Right lobe of liver (tissue), 6 donors: Measurements from ENCODE around the gene PLA2G7. TPM values are rescaled to one million over a fixed set of nuclear protein-coding genes. Genes with fewer than 3 reads are reported as not detected.
"Not testable (repeated sequence)": the region's sequence is repeated elsewhere in the genome, so short reads cannot be mapped to it uniquely, and the experiment has no call there.

Experiments
- ATAC-seq, 4 donors: fragments of 200-7000 bp; cut with Tn5 transposase; one replicate each; pipeline ENCODE4 v1.9.1; 2020; ENCODE audit warnings: mild to moderate bottlenecking in 4 of 4, moderate library complexity in 4 of 4
- DNase-seq, 3 donors: peaks; one replicate each; pipeline ENCODE4 v3.0.0-alpha.2; 2020
- H3K27ac ChIP-seq, 3 donors: fragments of 200-600 bp; one replicate each; pipeline ENCODE4 v1.8.0; 2022
- H3K27me3 ChIP-seq, 2 donors: fragments of 200-600 bp; one replicate each; pipeline ENCODE4 v1.8.0; 2022
- H3K36me3 ChIP-seq, 4 donors: fragments of 200-600 bp; sonication (generic) in 1 of 4; one replicate each; pipeline versions ENCODE4 v1.5.1 to v1.8.0; 2017 to 2022; ENCODE audit warnings: control low read depth in 1 of 4
- H3K4me1 ChIP-seq, 4 donors: fragments of 200-600 bp; sonication (generic) in 1 of 4; one replicate each; pipeline versions ENCODE4 v1.5.1 to v1.8.0; 2017 to 2022; ENCODE audit warnings: control low read depth in 1 of 4
- H3K4me3 ChIP-seq, 3 donors: fragments of 200-600 bp; one replicate each; pipeline ENCODE4 v1.8.0; 2022
- H3K9me3 ChIP-seq, 4 donors: fragments of 200-600 bp; sonication (generic) in 1 of 4; one replicate each; pipeline versions ENCODE4 v1.5.1 to v1.8.0; 2017 to 2022; ENCODE audit warnings: control low read depth in 1 of 4
- CTCF ChIP-seq, 4 donors: fragments of 200-600 bp in 3 of 4; fragments of 450-650 bp in 1 of 4; IDR thresholded peaks; one replicate each; pipeline versions ENCODE4 v1.5.1 to v1.8.0; 2016 to 2022; ENCODE audit warnings: antibody characterized with exemption in 4 of 4, mild to moderate bottlenecking in 2 of 4
- POLR2A ChIP-seq: fragments of 450-650 bp; IDR thresholded peaks from one replicate; pipeline ENCODE4 v1.6.1; 2017; ENCODE audit warnings: antibody characterized with exemption, mild to moderate bottlenecking
- WGBS: methylation state at CpG from one replicate; pipeline ENCODE4 v1.1.6; 2018; ENCODE audit warnings: low coverage, low lambda C conversion rate; ENCODE audit not compliant: insufficient coverage; ENCODE audit errors: missing lambda C conversion rate; 5-methylcytosine and 5-hydroxymethylcytosine counted together
- intact Hi-C, 2 donors: fragments of 100-400 bp; cut with DNase I; formaldehyde crosslinking; loops; one replicate each; pipeline versions ENCODE4 v1.11.2 to v1.14.1; 2022
- total RNA-seq, 6 experiments: library from RNA; depleted of rRNA in 2 of 6; stranded (reverse); fragments of >200 nt in 2 of 6; fragmentation: NEBNext Ultra II Directional in 3 of 6; extraction: Animal tissue kit (Norgen Biotek cat#: 25700) in 3 of 6; gene quantifications; one replicate each; pipeline versions ENCODE4 v1.1.0 to v1.2.4, GENCODE V29; 2016 to 2023
- donor health status: DM: no; HTN: yes; CAD: no.
- donor health status: DM: no; HTN: no; CAD: no.
- donor health status: DM: no; HTN: no; CAD: no.
- donor health status: DM: no; HTN: yes; CAD: no.
- donor health status: DM: no; HTN: yes; CAD: no.

Gene PLA2G7
- total RNA-seq, 6 experiments from 2014 or later, result 0.92 to 7.4 (median 1.6) TPM

GRCh38 chr6:46745973-46746372, 10.8 kb upstream of the PLA2G7 start:
- H3K4me3 ChIP-seq, result no peak overlapping the region
- TF ChIP-seq CTCF (IDR thresholded peaks at IDR 0.05) (no peak), POLR2A (no peak)
- H3K9me3 ChIP-seq, result no peaks in the 10 kb centered on the region
- DNase-seq (no peak), ATAC-seq (no peak)
- H3K4me1 ChIP-seq, result peaks cover 0 to 5% (median 0%) of the 10 kb centered on the region in 4 donors
- no peak overlapping the region for H3K27ac ChIP-seq
- H3K36me3 ChIP-seq, result no peaks in the 10 kb centered on the region
- H3K27me3 ChIP-seq, result no peaks in the 10 kb centered on the region
- intact Hi-C loops, result no loop called here
- 44% methylated on average over 2 of the region's 2 CpGs for WGBS

DNA sequence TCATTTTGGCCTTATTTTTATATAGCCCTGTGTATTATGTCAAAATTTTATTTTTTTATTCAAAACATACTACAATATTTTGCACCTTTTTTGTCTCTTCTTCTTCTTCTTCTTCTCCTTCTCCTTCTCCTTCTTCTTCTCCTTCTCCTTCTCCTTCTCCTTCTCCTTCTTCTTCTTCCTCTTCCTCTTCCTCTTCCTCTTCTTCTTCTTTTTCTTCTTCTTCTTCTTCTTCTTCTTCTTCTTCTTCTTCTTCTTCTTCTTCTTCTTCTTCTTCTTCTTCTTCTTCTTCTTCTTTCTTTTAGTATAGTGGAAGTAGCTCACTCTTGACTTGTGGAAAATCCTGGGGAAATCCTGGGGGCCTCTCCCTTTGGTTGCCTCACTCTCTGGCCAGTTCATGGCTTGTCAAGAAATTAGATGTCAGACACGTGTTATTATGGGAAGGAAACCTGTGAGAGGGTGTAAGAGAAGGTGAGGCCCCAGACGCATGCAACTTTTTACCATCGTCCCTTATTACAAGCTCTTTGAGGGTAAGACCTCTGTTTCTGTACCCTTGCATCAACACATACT, 9.1 kb upstream of the PLA2G7 start:
- H3K4me3 ChIP-seq, DNase-seq, intact Hi-C loops, H3K9me3 ChIP-seq, H3K36me3 ChIP-seq, H3K27me3 ChIP-seq, H3K4me1 ChIP-seq, ATAC-seq, H3K27ac ChIP-seq: not testable (repeated sequence)
- 69% methylated on average over 3 of the region's 3 CpGs for WGBS

- intact Hi-C loops, result no loop called here
- Histone ChIP-seq H3K4me1 (peaks cover 0 to 5% (median 0%) of the 10 kb centered on the region in 4 donors), H3K9me3 (no peaks in the 10 kb centered on the region), H3K36me3 (no peaks in the 10 kb centered on the region), H3K4me3 (no peak overlapping the region), H3K27ac (no peak overlapping the region), H3K27me3 (no peaks in the 10 kb centered on the region)
- no peak for TF ChIP-seq POLR2A
- no peak for TF ChIP-seq CTCF (IDR thresholded peaks at IDR 0.05)
- 43% methylated on average over 1 of the region's 1 CpG for WGBS
- ATAC-seq (peak in 1 of 4 donors; percentile 71), DNase-seq (no peak)
These were observed 8.4 kb upstream of the PLA2G7 start for GRCh38 chr6:46743425-46744158.

DNA sequence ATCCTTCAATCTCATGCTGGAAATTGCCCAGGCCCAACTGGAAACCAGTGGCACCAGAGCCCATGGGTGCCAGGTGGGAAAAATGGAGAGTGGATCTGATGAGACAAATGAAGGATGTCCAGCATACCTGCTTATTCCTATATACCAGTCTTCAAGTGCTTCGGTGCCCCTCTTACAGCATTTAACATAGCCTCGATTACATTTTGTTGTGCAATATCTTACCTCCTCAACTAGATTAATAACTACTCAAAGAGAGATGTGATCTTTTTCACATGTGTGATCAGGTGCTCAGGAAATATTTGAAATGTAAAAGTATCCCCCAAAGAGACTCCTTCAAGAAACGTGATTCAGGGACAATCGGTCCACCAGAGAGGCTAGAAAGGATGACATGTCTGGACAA, 6.7 kb upstream of the PLA2G7 start:
- H3K36me3 ChIP-seq, result no peaks in the 10 kb centered on the region
- intact Hi-C loops, result no loop called here
- 98% methylated on average over 4 of the region's 4 CpGs for WGBS
- no peak overlapping the region for H3K27ac ChIP-seq
- no peaks in the 10 kb centered on the region for H3K9me3 ChIP-seq
- TF ChIP-seq POLR2A, result no peak
- no peak for TF ChIP-seq CTCF (IDR thresholded peaks at IDR 0.05)
- ATAC-seq (no peak), DNase-seq (no peak)
- no peaks in the 10 kb centered on the region for H3K27me3 ChIP-seq
- no peak overlapping the region for H3K4me3 ChIP-seq
- H3K4me1 ChIP-seq, result peaks cover 0 to 5% (median 0%) of the 10 kb centered on the region in 4 donors

GRCh38 chr6:46741482-46741881, 6.3 kb upstream of the PLA2G7 start:
- TF ChIP-seq CTCF (IDR thresholded peaks at IDR 0.05) (no peak), POLR2A (no peak)
- ATAC-seq (peak in 1 of 4 donors; percentile 76), DNase-seq (no peak)
- 71% methylated on average over 1 of the region's 2 CpGs for WGBS
- intact Hi-C loops, result no loop called here
- Histone ChIP-seq H3K9me3 (no peaks in the 10 kb centered on the region), H3K4me3 (no peak overlapping the region), H3K4me1 (peaks cover 0 to 5% (median 0%) of the 10 kb centered on the region in 4 donors), H3K36me3 (no peaks in the 10 kb centered on the region), H3K27me3 (no peaks in the 10 kb centered on the region), H3K27ac (no peak overlapping the region)
